ENCODE results near the gene GPR21.
A peak's percentile ranks its signal among the peaks of the same experiment; 100 is the strongest.

The GPR21 gene

GRCh38 chr9:123063896-123064295 is 30.4 kb downstream of the GPR21 start:
- no peak for TF ChIP-seq SNAI2 (CRISPR knock-in tag; IDR thresholded peaks at IDR 0.05)
- no peak for TF ChIP-seq ZNF70 (CRISPR knock-in tag; IDR thresholded peaks at IDR 0.05)
- TF ChIP-seq ZFP3 (CRISPR knock-in tag; IDR thresholded peaks at IDR 0.05) = no peak
- no peak for TF ChIP-seq TOX (CRISPR knock-in tag; IDR thresholded peaks at IDR 0.05; ENCODE audit: borderline replicate concordance)
- no peak for TF ChIP-seq PPARA (CRISPR knock-in tag; IDR thresholded peaks at IDR 0.05; ENCODE audit: borderline replicate concordance)
- no peak for TF ChIP-seq BACH2 (CRISPR knock-in tag; IDR thresholded peaks at IDR 0.05; ENCODE audit: borderline replicate concordance)
- no peak for TF ChIP-seq ZNF565 (CRISPR knock-in tag; conservative IDR thresholded peaks at IDR 0.05; ENCODE audit: low read depth)
- TF ChIP-seq TSHZ2 (CRISPR knock-in tag; IDR thresholded peaks at IDR 0.05) = no peak
- TF ChIP-seq RARB (CRISPR knock-in tag; IDR thresholded peaks at IDR 0.05) = no peak
- TF ChIP-seq ESRRG (CRISPR knock-in tag; IDR thresholded peaks at IDR 0.05) = no peak
- TF ChIP-seq ZNF8 (CRISPR knock-in tag; IDR thresholded peaks at IDR 0.05) = no peak
- TF ChIP-seq TCF4 (CRISPR knock-in tag; IDR thresholded peaks at IDR 0.05; ENCODE audit: borderline replicate concordance) = no peak
- no peak for TF ChIP-seq CREB5 (CRISPR knock-in tag; IDR thresholded peaks at IDR 0.05; ENCODE audit: low read depth)
- no peak for TF ChIP-seq POU6F1 (CRISPR knock-in tag; IDR thresholded peaks at IDR 0.05; ENCODE audit: borderline replicate concordance, low read depth)
- no peak for TF ChIP-seq OSR1 (CRISPR knock-in tag; IDR thresholded peaks at IDR 0.05)
- no peak for TF ChIP-seq ISL1 (CRISPR knock-in tag; IDR thresholded peaks at IDR 0.05)
- no peak for TF ChIP-seq PATZ1 (CRISPR knock-in tag; IDR thresholded peaks at IDR 0.05; ENCODE audit: borderline replicate concordance)
- ATAC-seq = no peak

GRCh38 chr9:123064716-123065115 is 31.2 kb downstream of the GPR21 start:
- ATAC-seq = no peak

More at GRCh38 chr9:123064716-123065115, 31.2 kb downstream of the GPR21 start:
- TF ChIP-seq TSHZ2 (CRISPR knock-in tag; IDR thresholded peaks at IDR 0.05) (no peak), ISL1 (CRISPR knock-in tag; IDR thresholded peaks at IDR 0.05) (peak; percentile 62)

Data from SK-N-SH treated with all-trans-retinoic acid at 6 μM for 48 hours (cell line).